HG02759 (cell line): ENCODE data around the gene ANKRD13C.
"Not testable (repeated sequence)": the region's sequence is repeated elsewhere in the genome, so short reads cannot be mapped to it uniquely, and the experiment has no call there.

Experiments
- ATAC-seq: cut with Tn5 transposase; IDR thresholded peaks from one replicate; pipeline ENCODE4 v1.9.1; 2021; ENCODE audit warnings: mild to moderate bottlenecking, moderate library complexity; ENCODE audit not compliant: unreplicated experiment

Gene ANKRD13C, protein sequence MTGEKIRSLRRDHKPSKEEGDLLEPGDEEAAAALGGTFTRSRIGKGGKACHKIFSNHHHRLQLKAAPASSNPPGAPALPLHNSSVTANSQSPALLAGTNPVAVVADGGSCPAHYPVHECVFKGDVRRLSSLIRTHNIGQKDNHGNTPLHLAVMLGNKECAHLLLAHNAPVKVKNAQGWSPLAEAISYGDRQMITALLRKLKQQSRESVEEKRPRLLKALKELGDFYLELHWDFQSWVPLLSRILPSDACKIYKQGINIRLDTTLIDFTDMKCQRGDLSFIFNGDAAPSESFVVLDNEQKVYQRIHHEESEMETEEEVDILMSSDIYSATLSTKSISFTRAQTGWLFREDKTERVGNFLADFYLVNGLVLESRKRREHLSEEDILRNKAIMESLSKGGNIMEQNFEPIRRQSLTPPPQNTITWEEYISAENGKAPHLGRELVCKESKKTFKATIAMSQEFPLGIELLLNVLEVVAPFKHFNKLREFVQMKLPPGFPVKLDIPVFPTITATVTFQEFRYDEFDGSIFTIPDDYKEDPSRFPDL

DNA sequence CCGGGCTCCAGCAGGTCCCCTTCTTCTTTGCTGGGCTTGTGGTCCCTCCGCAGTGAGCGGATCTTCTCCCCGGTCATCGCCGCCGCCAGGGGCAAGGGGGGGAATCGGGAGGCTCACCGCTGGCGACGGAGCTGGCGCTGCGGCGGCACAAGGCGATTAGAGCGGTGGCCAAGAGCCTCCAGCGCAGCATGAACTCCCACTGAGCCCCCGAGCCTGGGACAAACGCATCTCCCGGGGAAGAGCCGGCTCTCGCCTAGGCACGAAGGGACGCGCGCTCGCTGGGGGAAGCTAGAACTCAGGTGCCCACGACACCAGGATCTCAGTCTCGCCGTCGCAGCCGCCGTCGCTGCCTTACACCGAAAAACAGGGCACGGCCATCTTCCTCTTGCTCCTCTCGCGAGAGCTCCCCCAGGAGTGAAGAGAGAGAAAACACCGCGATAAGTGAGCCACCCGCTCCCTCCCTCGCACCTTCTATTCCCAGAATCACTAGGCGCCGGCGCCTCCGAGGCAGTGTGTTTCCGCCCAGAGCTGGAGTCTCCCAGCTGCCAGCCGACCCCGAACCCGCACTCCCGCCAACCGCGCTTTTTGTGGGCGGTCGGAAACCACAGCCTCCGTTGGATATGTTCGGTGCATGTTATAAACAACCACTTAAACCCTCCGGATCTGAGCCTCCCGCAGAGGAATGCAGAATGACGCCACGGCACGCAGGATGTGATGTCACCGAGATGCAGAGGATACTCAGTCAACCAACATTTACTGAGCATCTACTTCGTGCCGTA is at the start of gene ANKRD13C:
Gene ANKRD13C (minus strand): TSS at position 391 of the 779 bp plus-strand sequence. CDS start 314 bp downstream, at position 77.
- ATAC-seq = peak; percentile 92

DNA sequence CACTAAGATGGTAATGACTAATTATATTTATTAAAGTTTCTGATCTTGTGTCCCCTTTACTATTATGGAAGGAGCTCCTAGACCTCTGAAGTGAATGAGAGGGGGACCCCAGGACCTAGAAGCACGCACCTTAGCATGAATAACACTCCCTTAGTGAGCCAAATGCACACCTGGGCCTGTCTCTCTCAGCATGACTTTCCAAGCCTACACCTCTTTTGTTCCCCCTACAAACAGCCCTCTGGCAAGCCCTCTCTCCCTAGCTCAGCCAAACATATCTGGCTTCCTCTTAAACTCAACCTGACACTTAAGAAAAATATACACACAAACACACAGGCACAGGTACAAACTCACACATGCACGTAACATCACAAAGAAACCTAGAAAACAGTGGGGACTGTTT is 49.2 kb upstream of the ANKRD13C start:
- ATAC-seq = no peak

DNA sequence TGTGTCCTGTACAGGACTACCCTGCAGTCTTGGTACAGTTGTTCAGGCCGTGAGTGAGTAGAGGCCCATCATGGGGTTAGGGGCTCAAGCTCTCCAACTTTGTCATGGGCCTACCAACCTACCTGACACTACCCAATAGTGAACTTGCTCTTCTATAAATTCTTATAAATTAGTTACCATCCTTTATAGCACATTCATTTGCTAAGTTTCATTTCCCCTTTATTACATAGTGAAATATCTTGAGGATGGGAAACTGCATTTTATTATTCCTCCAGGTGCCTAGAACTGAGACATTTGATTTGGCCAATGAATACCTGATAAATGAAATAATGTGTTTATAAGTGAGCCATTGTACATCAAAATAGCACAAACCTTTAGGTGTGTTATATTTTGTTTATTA is 47.5 kb upstream of the ANKRD13C start:
- no peak for ATAC-seq

DNA sequence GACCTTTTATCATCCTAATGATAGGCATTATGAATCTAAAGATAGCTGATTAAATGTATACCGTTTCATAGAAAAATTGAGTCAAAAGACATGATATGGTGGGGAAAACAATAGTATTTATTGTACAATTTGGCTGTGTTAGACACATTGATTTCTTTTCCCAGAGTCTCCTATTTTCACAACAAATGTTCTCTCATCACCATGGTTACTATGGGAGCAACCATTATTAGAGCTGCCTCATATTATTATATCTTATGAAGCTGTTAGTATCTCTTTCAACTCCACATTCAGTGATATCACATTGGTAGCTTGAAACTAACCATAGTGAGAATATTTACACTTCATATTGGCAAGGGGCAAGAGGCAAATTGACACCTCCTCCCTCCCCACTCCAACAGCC is 45.8 kb upstream of the ANKRD13C start:
- ATAC-seq = no peak

DNA sequence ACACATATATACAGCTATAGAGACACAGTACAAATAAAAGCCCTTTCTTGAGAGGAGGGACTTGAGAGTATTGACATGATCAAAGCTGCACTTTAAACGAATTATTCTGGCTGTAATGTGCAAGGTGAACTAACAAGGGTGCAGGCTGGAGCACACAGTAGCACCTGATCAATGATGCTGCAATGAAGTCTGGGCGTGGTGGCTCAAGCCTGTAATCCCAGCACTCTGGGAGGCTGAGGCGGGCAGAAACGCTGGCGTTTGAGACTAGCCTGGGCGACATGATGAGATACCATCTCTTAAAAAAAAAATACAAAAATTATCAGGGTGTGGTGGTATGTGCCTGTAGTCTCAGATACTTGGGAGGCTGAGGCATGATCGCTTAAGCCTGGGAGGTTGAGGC is 42.5 kb upstream of the ANKRD13C start:
- ATAC-seq = no peak

DNA sequence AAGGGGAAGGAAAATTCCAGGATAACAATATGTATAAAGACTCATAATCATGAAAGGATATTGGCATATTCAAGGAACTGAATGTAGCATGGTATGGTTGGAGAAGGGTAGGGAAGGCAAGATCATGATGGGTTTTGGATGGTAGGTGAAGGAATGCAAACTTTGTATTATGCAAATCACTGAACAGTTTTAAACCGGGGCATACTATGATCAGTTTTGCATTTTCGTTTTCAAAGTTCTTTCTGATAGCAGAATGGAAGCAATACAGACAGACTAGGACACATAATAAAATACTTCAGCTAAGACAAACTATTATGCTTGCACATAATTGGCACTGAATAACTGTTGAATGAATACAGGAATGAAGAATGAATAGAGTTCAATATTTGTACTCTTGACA is 42.1 kb upstream of the ANKRD13C start:
- ATAC-seq = no peak

DNA sequence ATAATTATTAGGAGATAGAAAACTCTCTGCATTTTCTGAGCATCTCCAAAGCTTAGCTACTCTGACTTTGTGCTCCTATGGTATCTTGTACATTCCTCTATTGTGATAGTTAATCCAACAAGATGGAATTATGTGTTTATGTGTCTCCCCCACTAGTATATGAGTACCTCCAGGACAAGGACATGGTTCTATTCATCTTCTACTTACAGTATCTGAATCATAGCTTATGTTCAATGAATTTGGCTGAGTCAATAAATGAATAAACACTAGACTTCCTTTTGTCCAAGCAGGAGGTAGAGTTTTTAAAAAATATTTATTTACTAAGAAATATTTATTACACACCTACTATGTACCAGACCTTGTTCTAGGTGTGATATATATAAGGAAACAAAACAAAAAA is 38.1 kb upstream of the ANKRD13C start:
- no peak for ATAC-seq

DNA sequence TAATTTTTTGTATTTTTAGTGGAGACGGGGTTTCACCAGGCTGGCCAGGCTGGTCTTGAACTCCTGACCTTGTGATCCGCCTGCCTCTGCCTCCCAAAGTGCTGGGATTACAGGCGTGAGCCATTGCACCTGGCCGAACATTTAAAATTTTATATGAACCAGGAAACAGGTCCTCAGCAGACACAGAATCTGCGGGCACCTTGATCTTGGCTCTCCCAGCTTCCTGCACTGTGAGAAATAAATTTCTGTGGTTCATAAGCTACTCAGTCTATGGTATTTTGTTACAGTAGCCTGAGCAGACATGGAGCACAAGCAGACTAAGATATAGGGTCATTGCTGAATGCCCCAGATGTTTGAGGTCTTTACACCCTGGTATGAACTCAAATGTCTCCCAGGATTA is 33.0 kb upstream of the ANKRD13C start:
- no peak for ATAC-seq

DNA sequence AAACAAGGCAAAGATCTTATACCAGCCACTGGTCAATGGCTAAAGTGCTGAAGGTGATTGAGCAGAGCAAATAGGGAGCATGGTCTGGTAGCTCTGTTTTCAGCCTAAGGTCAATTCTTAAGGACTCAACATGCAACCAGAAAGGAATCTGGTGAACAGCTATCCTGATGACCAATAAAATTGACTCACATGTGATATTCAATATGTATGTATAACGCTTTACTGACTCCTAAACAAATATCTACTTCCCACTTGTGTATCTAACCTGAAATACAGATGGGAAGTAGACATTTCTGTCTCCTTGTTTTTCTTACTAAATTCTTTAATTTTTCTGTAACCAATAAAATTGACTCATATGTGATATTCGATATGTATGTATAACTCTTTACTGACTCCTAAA is 31.6 kb upstream of the ANKRD13C start:
- ATAC-seq = no peak

DNA sequence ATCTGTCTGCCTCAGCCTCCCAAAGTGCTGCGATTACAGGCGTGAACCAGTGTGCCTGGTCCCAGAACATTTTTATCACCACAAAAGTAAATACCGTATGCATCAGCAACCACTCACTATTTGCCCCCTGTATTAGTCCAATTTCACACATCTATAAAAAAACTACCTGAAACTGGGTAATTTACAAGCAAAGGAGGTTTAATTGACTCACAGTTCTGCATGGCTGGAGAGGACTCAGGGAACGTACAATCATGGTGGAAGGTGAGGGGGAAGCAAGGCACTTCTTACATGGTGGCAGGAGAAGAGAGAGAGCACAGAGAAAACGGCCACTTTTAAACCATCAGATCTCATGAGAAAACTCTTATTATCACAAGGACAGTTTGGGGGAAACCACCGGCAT is 31.0 kb upstream of the ANKRD13C start:
- ATAC-seq = no peak

DNA sequence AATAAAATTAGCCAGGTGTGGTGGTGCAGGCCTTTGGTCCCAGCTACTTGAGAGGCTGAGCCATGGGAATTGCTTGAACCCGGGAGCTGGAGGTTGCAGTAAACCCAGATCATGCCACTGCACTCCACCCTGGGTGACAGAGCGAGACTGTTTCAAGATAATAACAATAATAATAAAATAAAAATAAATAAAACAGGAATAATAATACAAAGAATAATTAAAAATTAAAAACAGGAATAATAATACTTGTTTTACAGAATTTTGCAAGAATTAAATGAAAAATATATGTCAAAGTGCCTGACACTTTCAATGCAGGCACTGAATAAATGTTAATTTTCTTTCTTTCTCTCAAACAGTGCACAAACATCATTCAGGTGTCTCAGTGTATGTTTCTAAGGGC is 30.0 kb upstream of the ANKRD13C start:
- no peak for ATAC-seq

DNA sequence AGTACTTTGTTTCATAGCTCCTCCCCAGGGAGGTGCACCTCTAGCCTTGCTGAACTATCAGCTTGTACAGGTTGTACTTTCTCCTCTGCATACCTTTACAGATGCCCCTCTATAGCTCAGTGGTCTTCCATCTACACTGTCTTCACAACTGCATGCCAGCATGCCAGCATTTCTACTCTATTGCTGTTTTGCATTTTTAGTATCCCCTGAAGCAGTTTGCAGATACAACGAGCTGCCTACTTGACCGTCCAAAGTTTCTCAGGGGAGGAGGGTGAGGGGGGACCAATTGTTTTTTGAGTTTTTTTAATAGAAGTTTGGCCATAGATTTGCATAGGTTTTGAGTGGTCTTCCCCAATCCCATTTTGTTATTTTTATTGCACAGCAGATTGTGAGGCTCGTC is 29.0 kb upstream of the ANKRD13C start:
- ATAC-seq = no peak

DNA sequence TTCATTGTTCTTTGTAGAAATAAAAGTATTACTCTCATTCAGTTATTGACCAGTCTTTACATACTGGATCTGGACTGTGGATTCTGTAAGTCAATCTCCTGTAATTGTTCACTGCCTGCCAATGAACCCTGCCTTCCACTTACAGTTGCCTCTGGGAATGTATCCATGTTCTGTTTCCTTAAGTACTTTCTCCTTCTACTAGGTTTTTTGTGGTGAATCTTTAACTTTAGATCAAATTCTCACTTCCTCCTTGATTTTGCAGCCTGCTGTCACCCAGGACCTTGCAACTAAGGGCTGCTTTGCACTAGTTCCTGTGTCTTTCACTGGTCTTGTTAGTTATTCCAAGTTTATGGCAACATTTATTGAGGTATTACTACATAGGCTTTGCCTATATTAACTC is 28.2 kb upstream of the ANKRD13C start:
- peak; percentile 86 for ATAC-seq

DNA sequence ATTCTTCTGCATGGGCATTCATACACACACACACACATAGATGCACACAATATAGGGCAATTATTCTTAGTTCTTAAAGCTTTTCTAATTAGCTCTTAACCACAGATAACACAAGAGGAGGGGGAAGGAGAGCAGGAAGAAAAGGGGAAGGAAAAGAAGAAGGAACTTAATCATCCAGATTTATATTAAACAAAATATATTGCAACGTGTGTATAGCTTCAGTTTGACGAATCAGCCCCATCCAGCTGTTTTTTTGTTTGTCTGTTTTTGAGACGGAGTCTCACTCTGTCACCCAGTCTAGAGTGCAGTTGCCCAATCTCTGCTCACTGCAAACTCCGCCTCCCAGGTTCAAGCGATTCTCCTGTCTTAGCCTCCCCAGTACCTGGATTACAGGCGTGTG is 21.7 kb upstream of the ANKRD13C start:
- no peak for ATAC-seq

DNA sequence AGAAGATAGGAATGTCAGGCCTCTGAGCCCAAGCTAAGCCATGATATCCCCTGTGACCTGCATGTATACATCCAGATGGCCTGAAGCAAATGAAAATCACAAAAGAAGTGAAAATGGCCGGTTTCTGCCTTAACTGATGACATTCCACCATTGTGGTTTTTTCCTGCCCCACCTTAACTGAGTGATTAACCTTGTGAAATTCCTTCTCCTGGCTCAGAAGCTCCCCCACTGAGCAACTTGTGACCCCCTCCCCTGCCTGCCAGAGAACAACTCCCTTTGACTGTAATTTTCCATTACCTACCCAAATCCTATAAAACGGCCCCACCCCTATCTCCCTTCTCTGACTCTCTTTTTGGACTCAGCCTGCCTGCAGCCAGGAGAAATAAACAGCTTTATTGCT is 19.1 kb upstream of the ANKRD13C start:
- ATAC-seq = not testable (repeated sequence)

DNA sequence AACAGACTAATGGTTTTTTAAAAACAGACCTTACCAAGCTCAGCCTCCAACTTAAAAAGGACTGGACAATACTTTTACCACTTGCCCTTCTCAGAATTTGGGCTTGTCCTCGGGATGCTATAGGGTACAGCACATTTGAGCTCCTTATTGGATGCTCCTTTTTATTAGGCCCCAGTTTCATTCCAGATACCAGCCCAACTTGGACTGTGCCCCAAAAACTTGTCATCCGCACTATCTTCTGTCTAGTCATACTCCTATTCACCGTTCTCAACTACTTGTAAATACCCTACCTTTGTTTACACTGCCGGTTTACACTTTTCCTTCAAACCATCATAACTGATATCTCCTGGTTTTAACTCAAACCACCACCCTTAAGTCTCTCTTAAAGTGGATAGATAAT is 17.9 kb upstream of the ANKRD13C start:
- no peak for ATAC-seq

DNA sequence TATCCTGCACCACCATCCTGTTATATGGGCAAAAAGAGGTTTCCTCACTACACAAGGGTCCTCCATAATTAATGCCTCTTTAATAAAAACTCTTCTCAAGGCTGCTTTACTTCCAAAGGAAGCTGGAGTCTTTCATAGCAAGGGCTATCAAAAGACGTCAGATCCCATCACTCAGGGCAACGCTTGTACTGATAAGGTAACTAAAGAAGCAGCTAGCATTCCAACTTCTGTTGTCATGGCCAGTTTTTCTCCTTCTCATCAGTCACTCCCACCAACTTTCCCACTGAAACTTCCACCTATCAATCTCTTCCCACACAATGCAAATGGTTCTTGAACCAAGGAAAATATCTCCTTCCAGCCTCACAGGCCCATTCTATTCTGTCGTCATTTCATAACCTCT is 17.1 kb upstream of the ANKRD13C start:
- ATAC-seq = not testable (repeated sequence)

DNA sequence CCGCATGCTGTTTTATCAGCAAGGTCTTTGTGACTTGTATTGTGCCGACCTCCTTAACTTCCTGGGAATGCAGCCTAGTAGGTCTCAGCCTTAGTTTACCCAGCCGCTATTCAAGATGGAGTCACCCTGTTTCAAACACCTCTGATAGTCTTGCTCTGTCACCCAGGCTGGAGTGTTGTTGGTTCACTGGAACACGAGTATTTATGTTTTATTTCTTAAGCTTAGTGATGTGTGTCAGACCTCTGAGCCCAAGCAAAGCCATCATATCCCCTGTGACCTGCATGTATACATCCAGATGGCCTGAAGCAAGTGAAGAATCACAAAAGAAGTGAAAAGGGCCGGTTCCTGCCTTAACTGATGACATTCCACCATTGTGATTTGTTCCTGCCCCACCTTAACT is 12.9 kb upstream of the ANKRD13C start:
- not testable (repeated sequence) for ATAC-seq

DNA sequence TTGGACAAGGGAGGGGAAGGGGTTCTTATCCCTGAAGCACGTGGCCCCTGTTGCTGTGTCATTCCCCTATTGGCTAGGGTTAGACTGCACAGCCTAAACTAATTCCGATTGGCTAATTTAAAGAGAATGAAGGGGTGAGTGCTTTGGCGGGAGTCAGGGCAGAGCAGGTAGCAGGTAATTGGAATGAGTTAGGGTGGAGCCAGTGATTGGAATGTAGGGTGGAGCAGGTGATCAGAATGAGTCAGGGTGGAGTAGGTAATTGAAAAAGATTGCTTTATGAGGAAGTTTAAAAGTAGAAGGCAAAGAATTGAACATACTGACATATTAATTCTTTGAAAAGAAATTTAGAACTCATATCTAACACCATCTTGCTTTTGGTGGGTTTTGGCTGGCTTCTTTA is 12.5 kb upstream of the ANKRD13C start:
- not testable (repeated sequence) for ATAC-seq

DNA sequence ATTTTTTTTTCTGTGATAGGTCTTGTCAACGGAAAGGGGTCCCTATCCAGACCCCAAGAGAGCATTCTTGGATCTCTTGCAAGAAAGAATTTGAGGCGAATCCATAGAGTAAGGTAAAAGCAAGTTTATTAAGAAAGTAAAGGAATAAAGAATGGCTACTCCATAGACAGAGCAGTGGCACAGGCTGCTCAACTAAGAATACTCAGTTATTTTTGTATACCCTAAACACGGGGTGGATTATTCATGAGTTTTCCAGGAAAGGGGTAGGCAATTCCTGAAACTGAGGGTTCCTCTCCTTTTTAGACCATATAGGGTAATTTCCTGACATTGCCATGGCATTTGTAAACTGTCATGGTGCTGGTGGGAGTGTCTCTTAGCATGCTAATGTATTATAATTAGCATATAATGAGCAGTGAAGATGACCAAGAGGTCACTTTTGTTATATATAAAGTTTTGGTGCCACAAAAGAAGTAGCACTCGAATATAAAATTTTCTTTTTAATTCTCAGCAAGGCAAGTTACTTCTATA is 12.0 kb upstream of the ANKRD13C start:
- ATAC-seq = not testable (repeated sequence)

DNA sequence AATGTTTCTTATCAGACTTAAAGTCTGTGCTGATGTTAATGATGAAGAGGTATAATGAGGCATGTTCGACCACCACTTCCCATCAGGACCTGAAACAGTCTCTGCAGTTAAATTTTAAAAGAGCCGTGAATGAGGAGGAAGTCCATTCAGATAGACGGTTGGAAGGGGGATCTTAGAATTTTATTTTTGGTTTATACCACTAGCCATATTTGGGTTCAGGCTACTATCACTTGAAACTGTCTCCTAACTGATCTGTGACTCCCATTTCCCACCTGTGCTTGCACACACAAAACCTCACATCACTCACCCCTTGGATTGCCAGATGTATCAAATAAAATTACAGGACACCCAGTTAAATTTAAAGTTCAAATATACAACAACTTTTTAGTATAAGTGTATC is 9.9 kb upstream of the ANKRD13C start:
- ATAC-seq = no peak
